GM19351 (cell line): ENCODE results near the gene SPRR2E.
"Not testable (repeated sequence)": the region's sequence is repeated elsewhere in the genome, so short reads cannot be mapped to it uniquely, and the experiment has no call there.

ENCODE experiments used
- ATAC-seq: cut with Tn5 transposase; IDR thresholded peaks from one replicate; pipeline ENCODE4 v1.9.1; 2021; ENCODE audit warnings: mild to moderate bottlenecking, moderate library complexity; ENCODE audit not compliant: unreplicated experiment

The SPRR2E gene

DNA sequence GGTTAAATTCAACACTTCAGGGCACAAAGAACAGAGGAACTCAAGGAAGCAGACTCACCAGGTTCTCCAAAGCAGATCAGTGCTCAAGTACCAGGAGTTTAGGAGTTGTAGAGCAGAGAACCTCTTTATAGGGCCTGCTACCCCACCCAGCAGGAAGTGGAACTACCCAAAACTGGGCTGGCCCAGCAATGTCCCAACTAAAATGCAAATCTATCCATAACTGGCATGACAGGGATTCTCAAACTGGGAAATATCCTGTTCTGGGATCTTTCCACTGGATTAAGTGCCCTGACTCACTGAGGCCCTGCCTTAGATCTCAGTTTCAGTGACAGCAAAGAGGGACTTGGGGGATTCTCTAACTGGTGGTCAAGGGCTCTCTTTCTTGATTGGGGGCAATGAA, at the start of gene SPRR2E:
TSS of gene SPRR2E (minus strand) at position 101 of the 400 bp plus-strand sequence. CDS start 775 bp downstream, outside the sequence.
- ATAC-seq: no peak

DNA sequence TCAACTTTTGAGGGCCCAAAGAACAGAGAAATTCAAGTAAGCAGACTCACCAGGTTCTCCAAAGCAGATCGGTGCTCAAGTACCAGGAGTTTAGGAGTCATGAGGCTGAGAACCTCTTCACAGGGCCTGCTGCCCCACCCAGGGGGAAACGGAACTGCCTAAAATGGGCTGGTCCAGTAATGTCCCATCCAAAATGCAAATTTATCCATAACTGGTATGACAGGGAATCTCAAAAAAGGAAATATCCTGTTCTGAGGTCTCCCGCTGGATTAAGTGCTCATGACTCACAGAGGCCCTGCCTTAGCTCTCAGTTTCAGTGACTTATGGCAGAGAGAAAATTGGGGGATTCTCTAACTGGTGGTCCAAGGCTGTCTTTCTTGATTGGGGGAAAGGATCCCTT, 47.1 kb upstream of the SPRR2E start:
- ATAC-seq: no peak

DNA sequence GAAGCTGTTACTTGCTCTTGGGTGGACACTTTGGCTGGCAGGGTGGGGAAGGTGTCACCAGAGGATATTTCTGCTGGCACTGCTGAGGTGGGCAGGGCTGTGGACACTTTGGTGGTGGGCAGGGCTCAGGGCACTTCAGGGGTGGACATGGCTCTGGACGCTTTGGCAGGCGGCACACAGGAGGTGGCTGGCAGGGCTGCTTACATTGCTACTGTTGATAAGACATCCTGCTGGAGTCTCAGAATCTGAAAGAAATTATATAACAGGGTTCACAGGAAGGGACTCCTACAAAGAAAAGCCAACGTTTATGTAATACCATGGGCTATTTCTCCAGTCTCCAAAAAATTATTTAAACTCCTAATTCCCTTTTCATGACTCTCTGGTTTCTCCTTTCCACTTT, 46.2 kb upstream of the SPRR2E start:
- ATAC-seq: no peak

DNA sequence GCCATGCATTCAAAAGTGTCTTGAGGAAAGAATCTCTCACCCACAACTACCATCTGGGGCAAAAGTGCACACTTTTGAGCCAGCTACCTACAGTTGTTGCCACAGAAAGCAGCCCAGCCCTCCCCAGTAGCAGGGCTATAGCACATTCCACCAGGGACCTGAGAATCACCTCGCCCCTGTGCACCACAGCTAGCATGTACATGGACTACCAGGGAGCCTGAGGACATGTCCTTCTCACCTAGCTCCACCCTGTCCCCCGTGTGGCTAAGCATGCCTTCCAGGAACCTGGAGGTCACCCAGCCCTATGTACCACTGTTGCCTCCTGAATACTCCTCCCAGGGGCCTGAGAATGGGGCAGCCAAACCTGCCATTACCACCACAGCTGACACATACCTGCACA, 39.4 kb upstream of the SPRR2E start:
- ATAC-seq: no peak

DNA sequence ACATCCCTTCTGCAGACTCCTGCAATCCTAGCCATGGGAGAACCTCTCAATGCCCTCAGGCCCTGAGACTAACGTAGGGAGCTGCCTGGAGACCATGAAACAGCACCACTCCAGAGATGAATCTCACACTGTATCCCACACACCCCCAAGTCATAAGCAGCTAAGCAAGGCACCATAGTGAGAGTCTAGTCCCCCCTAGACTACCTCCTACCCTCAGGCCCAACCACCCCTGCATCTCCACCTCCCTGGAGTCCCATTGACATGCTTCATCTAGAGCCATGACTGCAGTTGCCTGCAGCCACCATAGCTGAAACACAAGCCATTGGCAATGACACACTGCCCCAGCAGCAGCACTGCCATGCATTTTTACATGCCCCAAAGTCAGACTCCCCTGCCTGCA, 38.9 kb upstream of the SPRR2E start:
- no peak for ATAC-seq

DNA sequence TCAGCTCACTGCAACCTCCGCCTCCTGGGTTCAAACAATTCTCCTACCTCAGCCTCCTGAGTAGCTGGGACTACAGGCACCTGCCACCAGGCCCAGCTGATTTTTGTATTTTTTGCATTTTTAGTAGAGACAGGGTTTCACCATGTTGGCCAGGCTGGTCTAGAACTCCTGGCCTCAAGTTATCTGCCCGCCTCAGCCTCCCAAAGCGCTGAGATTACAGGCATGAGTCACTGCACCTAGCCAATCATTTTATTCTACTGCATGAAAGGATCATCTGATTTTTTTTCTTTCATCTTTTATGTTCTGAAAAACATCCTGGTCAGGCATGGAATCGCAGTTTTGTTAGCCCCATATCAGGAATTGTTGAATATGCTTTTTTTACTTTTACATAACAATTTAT, 34.4 kb upstream of the SPRR2E start:
- not testable (repeated sequence) for ATAC-seq

DNA sequence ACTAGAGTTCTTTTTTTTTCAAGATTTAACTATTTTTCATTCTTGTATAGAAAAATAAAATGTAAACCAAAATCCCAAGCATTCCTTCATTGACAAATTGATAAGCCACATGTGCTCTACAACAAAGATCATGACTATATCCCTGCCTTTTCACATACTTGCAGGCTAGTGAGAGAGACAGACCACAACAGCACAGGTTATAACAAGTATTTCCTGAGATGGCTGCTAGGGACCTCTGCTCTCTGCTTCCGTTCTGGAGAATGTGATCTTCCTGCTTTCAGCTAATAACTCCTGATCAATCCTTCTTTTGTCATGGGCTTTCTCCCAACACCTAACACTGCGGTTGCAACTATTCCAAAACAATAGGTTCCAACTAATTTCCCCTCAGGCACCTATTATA, 33.0 kb upstream of the SPRR2E start:
- ATAC-seq: no peak

DNA sequence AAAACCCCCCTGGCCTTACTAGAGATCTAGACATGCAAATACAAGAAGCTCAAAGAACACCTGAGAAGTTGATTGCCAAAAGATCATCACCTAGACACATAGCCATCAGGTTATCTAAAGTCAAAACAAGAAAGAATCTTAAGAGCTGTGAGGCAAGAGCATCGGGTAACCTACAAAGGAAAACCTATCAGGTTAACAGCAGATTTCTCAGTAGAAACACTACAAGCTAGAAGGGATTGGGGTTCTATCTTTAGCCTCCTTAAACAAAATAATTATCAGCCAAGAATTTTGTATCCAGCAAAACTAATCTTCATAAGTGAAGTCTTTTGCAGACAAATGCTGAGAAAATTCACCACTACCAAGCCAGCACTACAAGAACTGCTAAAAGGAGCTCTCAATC, 31.2 kb upstream of the SPRR2E start:
- ATAC-seq: no peak

DNA sequence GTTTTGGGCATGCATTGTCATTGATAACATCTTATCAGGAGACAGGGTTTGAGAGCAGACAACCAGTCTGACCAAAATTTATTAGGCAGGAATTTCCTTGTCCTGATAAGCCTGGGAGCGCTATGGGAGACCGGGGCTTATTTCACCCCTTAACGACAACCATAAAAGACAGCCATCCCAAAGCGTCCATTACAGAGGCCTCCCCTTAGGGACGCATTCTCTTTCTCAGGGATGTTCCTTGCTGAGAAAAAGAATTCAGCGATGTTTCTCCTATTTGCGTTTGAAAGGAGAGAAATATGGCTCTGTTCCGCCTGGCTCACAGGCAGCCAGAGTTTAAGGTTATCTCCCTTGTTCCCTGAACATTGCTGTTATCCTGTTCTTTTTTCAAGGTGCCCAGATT, 29.5 kb upstream of the SPRR2E start:
- not testable (repeated sequence) for ATAC-seq

DNA sequence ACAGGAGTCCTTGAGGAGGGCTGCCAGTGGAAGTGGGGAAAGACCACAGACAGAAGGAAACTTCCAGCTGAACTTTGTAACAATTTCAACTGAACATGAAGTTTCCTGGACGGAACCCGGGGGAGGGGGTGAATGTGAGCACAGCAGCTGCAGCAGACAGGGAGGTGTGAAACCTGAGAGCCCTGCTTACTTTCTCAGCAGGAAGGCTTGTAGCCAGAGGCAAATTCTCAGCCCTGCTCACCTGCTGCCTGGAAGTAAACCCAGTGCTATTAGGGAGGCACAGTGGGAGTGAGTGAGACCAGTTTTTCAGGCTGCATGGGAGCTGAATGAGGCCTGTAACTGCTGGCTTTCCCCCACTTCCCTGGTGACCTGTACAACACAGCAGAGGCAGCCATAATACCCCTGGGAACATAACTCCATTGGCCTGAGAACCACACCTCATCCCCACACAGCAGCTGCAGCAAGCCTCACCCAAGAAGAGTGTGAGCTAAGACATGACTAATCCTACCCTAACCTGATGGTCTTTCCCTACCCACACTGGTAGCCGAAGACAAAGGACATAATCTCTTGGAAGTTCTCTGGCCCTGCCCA, 28.6 kb upstream of the SPRR2E start:
- ATAC-seq: no peak

DNA sequence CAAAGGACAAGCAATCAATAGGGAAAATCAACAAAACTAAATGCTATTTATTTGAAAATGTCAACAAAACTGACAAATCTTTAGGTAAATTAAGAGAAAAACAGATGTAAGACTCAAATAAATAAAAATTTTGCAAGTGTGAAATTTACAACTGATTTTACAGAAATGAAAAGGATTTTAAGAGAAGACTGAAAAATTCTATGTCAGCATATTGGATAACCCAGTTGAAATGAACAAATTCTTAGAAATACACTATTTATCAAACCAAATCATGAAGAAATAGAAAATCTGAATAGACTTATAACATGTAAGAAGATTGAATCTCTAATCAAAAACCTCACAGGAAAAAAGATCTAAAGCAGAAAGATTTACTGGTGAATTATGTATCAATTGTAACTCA, 26.6 kb upstream of the SPRR2E start:
- no peak for ATAC-seq

DNA sequence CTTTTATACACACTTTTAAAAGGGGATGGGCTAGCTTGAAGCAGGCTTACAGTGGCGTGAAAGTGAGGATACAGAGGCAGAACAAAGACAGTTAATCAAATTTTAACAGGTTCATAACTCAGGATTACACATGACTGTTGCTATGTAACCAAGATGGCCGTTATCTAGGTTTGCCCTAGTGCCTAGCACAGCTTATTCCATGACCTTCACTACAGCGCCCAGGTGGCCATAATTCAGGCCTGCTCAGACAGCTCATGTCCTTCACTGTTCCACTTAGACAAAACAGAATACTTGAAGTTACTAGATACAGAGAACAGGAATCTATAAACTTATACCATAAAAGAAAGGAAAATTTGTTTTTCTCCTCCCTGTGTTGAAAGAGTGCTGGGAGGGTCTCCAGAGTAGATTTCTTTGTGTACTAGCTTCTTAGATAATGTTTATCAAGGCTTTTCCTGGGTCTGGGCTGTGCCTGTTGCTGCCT, 25.2 kb upstream of the SPRR2E start:
- no peak for ATAC-seq

DNA sequence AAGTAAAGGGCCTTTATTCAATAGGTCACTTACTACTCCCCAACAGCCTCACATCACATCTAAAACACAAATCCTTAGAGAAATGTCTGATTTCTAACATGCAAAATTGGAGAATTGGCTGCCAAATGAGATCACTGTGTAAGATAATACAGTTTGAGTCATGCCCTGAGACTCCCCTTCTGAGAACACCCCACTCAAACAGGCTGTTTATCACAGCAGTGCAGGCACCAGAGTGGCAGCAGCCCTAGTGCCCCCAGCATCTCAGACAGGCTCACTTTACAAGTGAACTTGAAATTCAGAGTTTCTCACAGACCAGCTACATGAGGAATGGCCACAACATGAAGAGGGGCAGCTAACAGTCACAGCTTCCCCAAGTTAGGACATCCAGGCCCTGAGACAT, 20.9 kb upstream of the SPRR2E start:
- ATAC-seq: not testable (repeated sequence)

DNA sequence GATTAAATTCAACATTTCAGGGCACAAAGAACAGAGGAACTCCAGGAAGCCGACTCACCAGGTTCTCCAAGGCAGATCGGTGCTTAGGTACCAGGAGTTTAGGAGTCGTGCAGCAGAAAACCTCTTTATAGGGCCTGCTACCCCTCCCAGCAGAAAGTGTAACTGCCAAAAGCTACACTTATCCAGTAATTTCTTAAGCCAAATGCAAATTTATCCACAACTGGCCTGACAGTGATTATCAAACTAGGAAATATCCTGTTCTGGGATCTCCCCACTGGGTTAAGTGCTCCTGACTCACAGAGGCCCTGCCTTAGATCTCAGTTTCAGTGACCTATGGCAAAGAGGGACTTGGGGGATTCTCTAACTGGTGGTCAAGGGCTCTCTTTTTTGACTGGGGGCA, 19.1 kb upstream of the SPRR2E start, which contains the start of gene SPRR2F:
TSS of gene SPRR2F (minus strand) at position 101 of the 400 bp plus-strand sequence. CDS start 783 bp downstream, outside the sequence.
- ATAC-seq: no peak

DNA sequence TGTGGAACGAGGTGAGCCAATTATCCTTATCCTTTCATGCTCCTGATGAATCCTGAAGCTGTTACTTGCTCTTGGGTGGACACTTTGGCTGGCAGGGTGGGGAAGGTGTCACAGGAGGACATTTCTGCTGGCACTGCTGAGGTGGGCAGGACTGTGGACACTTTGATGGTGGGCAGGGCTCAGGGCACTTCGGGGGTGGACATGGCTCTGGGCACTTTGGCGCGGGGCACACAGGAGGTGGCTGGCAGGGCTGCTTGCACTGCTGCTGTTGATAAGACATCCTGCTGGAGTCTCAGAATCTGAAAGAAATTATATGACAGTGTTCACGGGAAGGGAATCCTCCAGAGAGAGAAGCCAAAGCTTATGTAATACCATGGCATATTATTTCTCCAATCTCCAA, 18.1 kb upstream of the SPRR2E start:
- not testable (repeated sequence) for ATAC-seq

DNA sequence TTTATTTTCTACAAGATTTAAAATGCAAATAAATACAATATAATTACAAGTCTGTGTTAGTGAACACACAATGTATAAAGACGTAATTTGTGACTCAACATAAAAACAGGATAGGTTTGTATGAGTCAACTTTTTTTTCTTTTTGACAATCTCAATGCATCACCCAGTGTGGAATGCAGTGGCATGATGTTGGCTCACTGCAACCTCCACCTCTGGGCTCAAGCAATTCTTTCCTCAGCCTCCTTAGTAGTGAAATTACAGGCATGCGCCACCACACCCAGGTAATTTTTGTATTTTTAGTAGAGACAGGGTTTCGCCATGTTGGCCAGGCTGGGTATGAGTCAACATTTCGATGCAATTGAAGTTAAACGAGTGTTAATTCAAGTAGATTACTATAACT, 5.9 kb upstream of the SPRR2E start:
- no peak for ATAC-seq

DNA sequence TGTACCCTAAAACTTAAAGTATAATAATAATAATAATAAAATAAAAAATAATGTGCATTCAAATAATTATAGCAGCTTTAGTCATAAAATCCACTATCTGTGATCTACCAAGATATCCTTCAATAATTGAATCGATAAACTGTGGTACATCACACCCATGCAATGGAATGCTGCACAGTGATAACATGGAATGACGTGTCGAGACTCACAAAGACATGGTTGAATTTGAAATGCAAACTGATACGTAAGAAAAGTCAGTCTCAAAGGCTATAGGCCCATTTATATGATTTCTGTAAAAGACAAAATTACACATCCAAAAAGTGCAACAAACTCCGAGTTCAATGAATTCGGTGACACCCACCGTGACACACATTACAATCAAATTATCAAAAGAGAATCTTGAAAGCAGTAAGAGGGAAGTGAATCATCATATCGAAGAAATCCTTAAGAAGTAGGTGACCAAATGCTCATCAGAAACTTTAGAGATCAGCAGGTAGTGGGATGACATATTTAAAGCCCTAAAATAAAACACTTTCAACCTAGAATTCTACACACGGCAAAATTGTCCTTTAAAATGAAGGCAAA, 5.2 kb upstream of the SPRR2E start:
- ATAC-seq: no peak

DNA sequence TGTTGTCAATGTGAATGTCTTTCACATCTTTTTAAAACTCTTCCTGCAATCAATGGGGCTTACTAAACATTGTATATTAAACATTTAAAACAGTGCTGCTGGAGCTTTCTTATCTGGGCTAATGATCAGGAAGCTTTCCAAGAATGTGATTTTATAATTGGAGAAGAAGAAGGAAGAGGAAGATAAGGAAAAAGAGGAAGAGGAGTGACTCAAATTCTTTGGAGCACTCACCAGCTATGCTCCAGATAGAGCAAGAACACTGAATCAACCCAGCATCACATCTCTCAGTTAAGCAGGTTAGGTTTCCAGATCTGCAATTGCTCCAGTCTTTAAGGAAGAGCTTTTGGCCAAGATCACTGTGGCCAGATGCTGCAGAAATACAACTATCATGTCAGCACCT, 1.4 kb upstream of the SPRR2E start:
- ATAC-seq: no peak

DNA sequence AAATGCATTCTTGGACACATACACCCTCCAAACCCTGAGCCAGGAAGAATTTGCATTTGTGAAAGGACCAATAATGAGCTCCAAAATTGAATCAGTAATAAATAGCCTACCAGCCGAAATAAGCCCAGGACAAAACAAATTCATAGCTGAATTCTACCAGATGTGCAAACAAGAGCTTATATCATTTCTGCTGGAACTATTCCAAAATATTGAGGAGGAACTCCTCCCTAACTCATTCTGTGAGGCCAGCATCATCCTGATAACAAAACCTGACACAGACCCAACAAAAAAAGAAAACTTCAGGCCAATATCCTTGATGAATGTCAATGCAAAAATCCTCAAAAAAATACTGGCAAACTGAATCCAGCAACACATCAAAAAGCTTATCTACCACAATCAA, 6.7 kb downstream of the SPRR2E start:
- no peak for ATAC-seq

DNA sequence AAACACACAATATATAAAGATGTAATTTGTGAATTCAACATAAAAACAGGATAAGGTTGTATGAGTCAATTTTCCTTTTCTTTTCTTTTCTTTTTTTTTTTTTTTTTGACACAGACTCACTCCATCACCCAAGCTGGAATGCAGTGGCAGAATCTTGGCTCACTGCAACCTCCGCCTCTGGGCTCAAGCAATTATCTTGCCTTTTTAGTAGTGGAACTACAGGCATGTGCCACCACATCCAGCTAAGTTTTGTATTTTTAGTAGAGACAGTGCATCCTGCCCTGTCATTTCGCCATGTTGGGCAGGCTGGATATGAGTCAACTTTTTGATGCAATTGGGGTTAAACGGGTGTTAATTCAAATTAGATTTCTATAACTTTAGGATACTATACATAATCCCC, 12.6 kb downstream of the SPRR2E start:
- no peak for ATAC-seq

DNA sequence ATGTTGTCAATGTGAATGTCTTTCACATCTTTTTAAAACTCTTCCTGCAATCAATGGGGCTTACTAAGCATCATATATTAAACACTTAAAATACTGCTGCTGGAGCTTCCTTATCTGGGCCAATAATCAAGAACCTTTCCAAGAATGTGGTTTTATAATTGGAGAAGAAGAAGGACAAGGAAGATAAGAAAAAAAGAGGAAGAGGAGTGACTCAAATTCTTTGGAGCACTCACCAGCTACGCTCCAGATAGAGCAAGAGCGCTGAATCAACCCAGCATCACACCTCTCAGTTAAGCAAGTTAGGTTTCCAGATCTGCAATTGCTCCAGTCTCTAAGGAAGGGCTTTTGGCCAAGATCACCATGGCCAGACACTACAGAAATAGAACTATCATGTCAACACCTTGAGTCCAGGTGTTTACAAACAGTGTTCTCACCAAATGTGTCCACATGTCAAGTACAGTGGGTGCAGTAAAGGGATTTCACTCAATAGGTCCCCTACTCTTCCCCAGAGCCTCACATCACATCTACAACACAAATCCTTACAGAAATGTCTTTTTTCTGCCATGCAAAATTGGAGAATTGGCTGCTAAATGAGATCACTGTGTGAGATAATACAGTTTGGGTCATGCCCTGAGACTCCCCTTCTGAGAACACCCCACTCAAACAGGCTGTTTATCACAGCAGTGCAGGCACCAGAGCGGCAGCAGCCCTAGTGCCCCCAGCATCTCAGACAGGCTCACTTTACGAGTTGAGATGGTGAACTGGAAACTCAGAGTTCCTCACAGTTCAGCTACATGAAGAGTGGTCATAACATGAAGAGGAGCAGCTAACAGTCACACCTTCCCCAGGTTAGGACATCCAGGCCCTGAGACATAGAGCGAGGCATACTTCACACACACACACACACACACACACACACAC, 21.3 kb downstream of the SPRR2E start:
- ATAC-seq: no peak

DNA sequence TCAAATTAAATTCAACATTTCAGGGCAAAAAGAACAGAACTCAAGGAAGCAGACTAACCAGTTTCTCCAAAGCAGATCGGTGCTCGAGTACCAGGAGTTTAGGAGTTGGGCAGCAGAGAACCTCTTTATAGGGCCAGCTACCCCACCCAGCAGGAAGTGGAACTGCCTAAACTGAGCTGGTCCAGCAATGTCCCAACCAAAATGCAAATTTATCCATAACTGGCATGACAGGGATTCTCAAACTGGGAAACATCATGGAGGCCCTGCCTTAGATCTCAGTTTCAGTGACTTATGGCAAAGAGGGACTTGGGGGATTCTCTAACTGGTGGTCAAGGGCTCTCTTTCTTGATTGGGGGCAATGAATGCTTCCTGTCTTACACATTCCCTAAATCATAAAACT, 22.8 kb downstream of the SPRR2E start, which contains the start of gene SPRR2B:
TSS of gene SPRR2B (minus strand) at position 101 of the 400 bp plus-strand sequence. CDS start 772 bp downstream, outside the sequence.
- no peak for ATAC-seq
